ENCODE results near the gene MAGEF1.

GRCh38 chr3:184738982-184739381, 27.1 kb upstream of the MAGEF1 start:
- TF ChIP-seq CTCF (IDR thresholded peaks at IDR 0.05; ENCODE audit: low read length) (no peak), EZH2 (IDR thresholded peaks at IDR 0.05; ENCODE audit: borderline replicate concordance, low read length) (no peak)

Measured in OCI-LY1 (cell line).